ENCODE results near the gene TCERG1L. TPM values are rescaled to one million over a fixed set of nuclear protein-coding genes. Genes with fewer than 3 reads are reported as not detected.

TCERG1L gene
- total RNA-seq, 1 donor from 2014 or later, result not detected

GRCh38 chr10:131195558-131196159 lies 115.9 kb downstream of the TCERG1L start:
- Histone ChIP-seq H3K27me3 (no peaks in the 10 kb centered on the region), H3K36me3 (no peaks in the 10 kb centered on the region), H3K27ac (no peak overlapping the region), H3K4me3 (no peak overlapping the region), H3K4me1 (no peaks in the 10 kb centered on the region), H3K9me3 (no peaks in the 10 kb centered on the region)
- intact Hi-C loops (cut with DNase I), result no loop called here
- DNase-seq (ENCODE audit: extremely low spot score in 2 of 2), result no peak
- TF ChIP-seq POLR2AphosphoS5 (IDR thresholded peaks at IDR 0.05; ENCODE audit: insufficient read depth in 1 of 2, low read depth in 1 of 2) (no peak), CTCF (IDR thresholded peaks at IDR 0.05) (no peak), POLR2A (IDR thresholded peaks at IDR 0.05) (no peak)

GRCh38 chr10:131195116-131195515 lies 116.4 kb downstream of the TCERG1L start:
- H3K27me3 ChIP-seq, result no peaks in the 10 kb centered on the region
- no peak overlapping the region for H3K27ac ChIP-seq
- DNase-seq (ENCODE audit: extremely low spot score in 2 of 2), result no peak
- H3K36me3 ChIP-seq, result no peaks in the 10 kb centered on the region
- H3K4me3 ChIP-seq, result no peak overlapping the region
- TF ChIP-seq POLR2A (IDR thresholded peaks at IDR 0.05) (no peak), CTCF (IDR thresholded peaks at IDR 0.05) (no peak), POLR2AphosphoS5 (IDR thresholded peaks at IDR 0.05; ENCODE audit: insufficient read depth in 1 of 2, low read depth in 1 of 2) (no peak)
- H3K9me3 ChIP-seq, result no peaks in the 10 kb centered on the region
- no peaks in the 10 kb centered on the region for H3K4me1 ChIP-seq
- intact Hi-C loops (cut with DNase I), result no loop called here

GRCh38 chr10:131193923-131194322 lies 117.6 kb downstream of the TCERG1L start:
- intact Hi-C loops (cut with DNase I), result no loop called here
- Histone ChIP-seq H3K9me3 (no peaks in the 10 kb centered on the region), H3K36me3 (no peaks in the 10 kb centered on the region), H3K27ac (no peak overlapping the region), H3K27me3 (no peaks in the 10 kb centered on the region), H3K4me1 (no peaks in the 10 kb centered on the region), H3K4me3 (no peak overlapping the region)
- DNase-seq (ENCODE audit: extremely low spot score in 2 of 2), result peak in 1 of 2 donors; percentile 31
- TF ChIP-seq POLR2A (IDR thresholded peaks at IDR 0.05) (no peak), CTCF (IDR thresholded peaks at IDR 0.05) (no peak), POLR2AphosphoS5 (IDR thresholded peaks at IDR 0.05; ENCODE audit: insufficient read depth in 1 of 2, low read depth in 1 of 2) (no peak)

- intact Hi-C loops (cut with DNase I), result no loop called here
- H3K36me3 ChIP-seq, result no peaks in the 10 kb centered on the region
- no peaks in the 10 kb centered on the region for H3K27me3 ChIP-seq
Measured at GRCh38 chr10:131188494-131188893, 123.0 kb downstream of the TCERG1L start.

More at GRCh38 chr10:131188494-131188893, 123.0 kb downstream of the TCERG1L start:
- Histone ChIP-seq H3K4me3 (no peak overlapping the region), H3K27ac (no peak overlapping the region), H3K4me1 (no peaks in the 10 kb centered on the region), H3K9me3 (no peaks in the 10 kb centered on the region)
- no peak for DNase-seq (ENCODE audit: extremely low spot score in 2 of 2)
- TF ChIP-seq POLR2AphosphoS5 (IDR thresholded peaks at IDR 0.05; ENCODE audit: insufficient read depth in 1 of 2, low read depth in 1 of 2) (no peak), POLR2A (IDR thresholded peaks at IDR 0.05) (no peak), CTCF (IDR thresholded peaks at IDR 0.05) (no peak)
